Erythroblast (primary cell): ENCODE measurements around the gene HOXA2.

Source experiments
- GATA1 ChIP-seq: IDR thresholded peaks from 2 replicates; pipeline ENCODE4 v1.6.1; 2011; ENCODE audit warnings: low read depth, mild to moderate bottlenecking, control low read depth, low read length, moderate library complexity
- POLR2A ChIP-seq: IDR thresholded peaks from 2 replicates; pipeline ENCODE4 v1.6.1; 2011; ENCODE audit warnings: mild to moderate bottlenecking, low read length

DNA sequence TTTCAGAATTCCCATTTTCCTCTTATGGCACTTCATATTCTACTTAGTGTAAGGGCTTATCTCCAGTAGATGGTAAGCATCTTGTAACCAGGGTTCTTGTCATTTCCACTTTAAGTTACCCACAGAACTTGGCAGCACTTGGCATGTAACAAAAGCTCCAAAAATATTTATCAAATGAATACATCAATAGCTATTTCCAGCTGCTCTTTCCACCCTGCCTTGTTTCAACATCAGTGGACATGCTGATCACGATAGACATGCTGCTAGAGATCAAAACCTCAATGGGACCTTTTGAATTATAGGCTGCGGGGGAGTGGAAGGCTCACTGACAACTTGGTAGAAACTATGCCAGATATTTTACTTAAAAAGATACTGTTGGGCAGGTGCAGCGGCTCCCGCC lies 39.5 kb downstream of the HOXA2 start:
- TF ChIP-seq POLR2A (no peak), GATA1 (no peak)
